A549 (cell line): ENCODE results near the gene TAF4. TPM values are rescaled to one million over a fixed set of nuclear protein-coding genes. Genes with fewer than 3 reads are reported as not detected.
"Not testable (repeated sequence)": the region's sequence is repeated elsewhere in the genome, so short reads cannot be mapped to it uniquely, and the experiment has no call there.

Experiments used
- ATAC-seq, 2 experiments: fragments of 200-7000 bp in 1 of 2; fragments of >200 bp in 1 of 2; cut with Nextera tagmentation in 1 of 2; cut with Tn5 transposase in 1 of 2; 3 replicates each; pipeline versions ENCODE4 v1.8.0 to v1.9.1; 2018 to 2020; ENCODE audit warnings: mild to moderate bottlenecking in 1 of 2, moderate library complexity in 1 of 2
- CTCF ChIA-PET: fragments of 300-600 bp; sonication (Branson Sonifier 250); formaldehyde crosslinking; extraction: SDS; loops from one replicate; lab custom pipeline; 2021; ENCODE audit warnings: antibody characterized with exemption, inconsistent platforms; lab: Yijun Ruan, JAX
- POLR2A ChIA-PET: fragments of 350-600 bp; formaldehyde crosslinking; extraction: SDS; loops from one replicate; lab custom pipeline; 2021; ENCODE audit warnings: antibody characterized with exemption, inconsistent platforms; lab: Yijun Ruan, JAX
- DNase-seq, 2 experiments: peaks; one replicate each; pipeline versions ENCODE4 v3.0.0 to v3.0.0-alpha.2; 2011 to 2016; ENCODE audit warnings: low read depth in 1 of 2, low spot score in 1 of 2
- FAIRE-seq: peaks from 2 replicates; lab custom pipeline; 2011; peaks lifted over from hg19 to GRCh38; lab: Jason Lieb, UNC
- H3K27ac ChIP-seq, 2 experiments: fragments of >200 bp; sonication (Bioruptor Twin); formaldehyde crosslinking; 3 replicates each; pipeline ENCODE4 v1.5.1; 2016 to 2017
- H3K4me1 ChIP-seq: fragments of >200 bp; sonication (Bioruptor Twin); formaldehyde crosslinking; 3 replicates; pipeline ENCODE4 v1.6.1; 2016
- H3K4me2 ChIP-seq: fragments of >200 bp; sonication (Bioruptor Twin); formaldehyde crosslinking; 3 replicates; pipeline ENCODE4 v1.6.1; 2016
- H3K4me3 ChIP-seq: fragments of >200 bp; sonication (Bioruptor Twin); formaldehyde crosslinking; 3 replicates; pipeline ENCODE4 v1.5.1; 2016
- H3K9me3 ChIP-seq: fragments of >200 bp; sonication (Bioruptor Twin); formaldehyde crosslinking; 3 replicates; pipeline ENCODE4 v1.6.1; 2016
- CBX2 ChIP-seq: fragments of 200-600 bp; sonication (generic); IDR thresholded peaks from 2 replicates; pipeline ENCODE4 v1.6.1; 2016; ENCODE audit warnings: low read depth, mild to moderate bottlenecking, borderline replicate concordance
- CEBPB ChIP-seq, 2 experiments: fragments of >200 bp in 1 of 2; sonication (Bioruptor Twin) in 1 of 2; formaldehyde crosslinking in 1 of 2; IDR thresholded peaks; 2 replicates each; pipeline ENCODE4 v1.6.1; 2012 to 2016
- CHD4 ChIP-seq: fragments of 200-600 bp; sonication (generic); IDR thresholded peaks from 2 replicates; pipeline ENCODE4 v1.6.1; 2016; ENCODE audit warnings: antibody characterized with exemption, mild to moderate bottlenecking, borderline replicate concordance
- EHF ChIP-seq: fragments of 250-450 bp; sonication (Bioruptor Pico); IDR thresholded peaks from 2 replicates; pipeline ENCODE4 v1.5.0; 2020; ENCODE audit warnings: mild to moderate bottlenecking
- FOXS1 ChIP-seq: fragments of 250-450 bp; sonication (Bioruptor Pico); IDR thresholded peaks from 2 replicates; pipeline ENCODE4 v1.5.0; 2020; ENCODE audit warnings: mild to moderate bottlenecking, moderate library complexity
- GATA3 ChIP-seq: IDR thresholded peaks from 2 replicates; pipeline ENCODE4 v1.6.1; 2012; ENCODE audit warnings: borderline replicate concordance
- JUNB ChIP-seq: fragments of >200 bp; sonication (Bioruptor Twin); formaldehyde crosslinking; IDR thresholded peaks from 2 replicates; pipeline ENCODE4 v1.6.1; 2016
- KDM5A ChIP-seq: fragments of 200-600 bp; sonication (generic); IDR thresholded peaks from 2 replicates; pipeline ENCODE4 v1.6.1; 2016; ENCODE audit warnings: antibody characterized with exemption, mild to moderate bottlenecking
- RARB ChIP-seq: fragments of 250-450 bp; sonication (Bioruptor Pico); IDR thresholded peaks from 2 replicates; pipeline ENCODE4 v1.8.0; 2021; ENCODE audit warnings: mild to moderate bottlenecking, moderate library complexity
- SMC3 ChIP-seq: fragments of >200 bp; sonication (Bioruptor Twin); formaldehyde crosslinking; IDR thresholded peaks from 3 replicates; pipeline ENCODE4 v1.6.1; 2018; ENCODE audit warnings: inconsistent platforms
- ZSCAN20 ChIP-seq: fragments of 250-450 bp; sonication (Bioruptor Pico); IDR thresholded peaks from 2 replicates; pipeline ENCODE4 v1.8.0; 2022; ENCODE audit warnings: mild to moderate bottlenecking, moderate library complexity
- WGBS: methylation state at CpG from one replicate; pipeline ENCODE4 v1.1.6; 2017; ENCODE audit errors: missing lambda C conversion rate; 5-methylcytosine and 5-hydroxymethylcytosine counted together
- polyA plus RNA-seq, 4 experiments: library from polyadenylated mRNA; depleted of rRNA in 3 of 4; stranded (reverse); fragments of >200 nt; fragmentation: RNase III in 1 of 4; extraction: RNeasy Plus Mini Kit Qiagen cat#74134 plus additional on column Dnase treatment in 1 of 4; gene quantifications; 2 replicates in 3 of 4; 3 replicates in 1 of 4; pipeline ENCODE4 v1.2.3, GENCODE V29; 2011 to 2017
- TF ChIP-seq, protein P1 (sequence below): IDR thresholded peaks from 2 replicates; pipeline ENCODE4 v1.6.1; 2012
- TF ChIP-seq, protein P2 (sequence below): fragments of 250-450 bp; sonication (Bioruptor Pico); IDR thresholded peaks from 2 replicates; pipeline ENCODE4 v1.5.0; 2020; ENCODE audit warnings: low read depth, mild to moderate bottlenecking, moderate library complexity
- TF ChIP-seq, protein P3 (sequence below): fragments of 200-600 bp; sonication (generic); IDR thresholded peaks from 2 replicates; pipeline ENCODE4 v1.6.1; 2016; ENCODE audit warnings: antibody characterized with exemption, mild to moderate bottlenecking, moderate library complexity
- TF ChIP-seq, protein P4 (sequence below): fragments of 250-450 bp; sonication (Bioruptor Pico); IDR thresholded peaks from 2 replicates; pipeline ENCODE4 v1.5.0; 2021; ENCODE audit warnings: mild to moderate bottlenecking, moderate library complexity, borderline replicate concordance
- TF ChIP-seq, protein P5 (sequence below): fragments of >200 bp; sonication (Bioruptor Twin); formaldehyde crosslinking; IDR thresholded peaks from 2 replicates; pipeline ENCODE4 v1.6.1; 2016
- TF ChIP-seq, protein P6 (sequence below): fragments of >200 bp; sonication (Bioruptor Twin); formaldehyde crosslinking; IDR thresholded peaks from 3 replicates; pipeline ENCODE4 v1.5.1; 2016

The TAF4 gene
- polyA plus RNA-seq, 2 of the 4 experiments (the other 2 are of a cell fraction): 6.1 to 11.0 TPM

DNA sequence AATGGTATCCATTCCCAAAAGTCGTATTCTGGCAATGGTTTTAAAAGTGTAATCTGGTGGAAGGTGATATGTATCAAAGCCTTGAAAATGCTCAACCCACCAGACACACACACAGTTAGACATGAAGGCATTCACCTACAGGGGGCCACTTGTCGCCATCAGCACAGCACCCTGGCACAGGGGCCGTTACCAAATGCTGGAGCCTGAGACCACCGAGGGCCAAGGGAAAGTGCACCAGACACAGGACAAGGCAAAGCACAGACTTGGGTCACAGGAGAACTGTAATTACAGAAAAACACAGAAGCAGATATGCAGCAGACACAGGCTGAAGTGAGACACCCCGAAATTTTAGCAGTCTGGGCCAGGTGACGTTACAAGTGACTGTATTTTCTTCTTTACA lies 9.3 kb downstream of the TAF4 start:
- TF ChIP-seq FOXS1 (no peak), CEBPB (IDR thresholded peaks at IDR 0.05) (no peak), CBX2 (no peak), KDM5A (no peak), JUNB (no peak), CHD4 (no peak), SMC3 (no peak), EHF (no peak), GATA3 (no peak), RARB (CRISPR knock-in tag) (no peak), ZSCAN20 (CRISPR knock-in tag) (no peak)
- TF ChIP-seq, protein P1, sequence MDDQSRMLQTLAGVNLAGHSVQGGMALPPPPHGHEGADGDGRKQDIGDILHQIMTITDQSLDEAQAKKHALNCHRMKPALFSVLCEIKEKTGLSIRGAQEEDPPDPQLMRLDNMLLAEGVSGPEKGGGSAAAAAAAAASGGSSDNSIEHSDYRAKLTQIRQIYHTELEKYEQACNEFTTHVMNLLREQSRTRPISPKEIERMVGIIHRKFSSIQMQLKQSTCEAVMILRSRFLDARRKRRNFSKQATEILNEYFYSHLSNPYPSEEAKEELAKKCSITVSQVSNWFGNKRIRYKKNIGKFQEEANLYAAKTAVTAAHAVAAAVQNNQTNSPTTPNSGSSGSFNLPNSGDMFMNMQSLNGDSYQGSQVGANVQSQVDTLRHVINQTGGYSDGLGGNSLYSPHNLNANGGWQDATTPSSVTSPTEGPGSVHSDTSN: no peak
- TF ChIP-seq, protein P2, sequence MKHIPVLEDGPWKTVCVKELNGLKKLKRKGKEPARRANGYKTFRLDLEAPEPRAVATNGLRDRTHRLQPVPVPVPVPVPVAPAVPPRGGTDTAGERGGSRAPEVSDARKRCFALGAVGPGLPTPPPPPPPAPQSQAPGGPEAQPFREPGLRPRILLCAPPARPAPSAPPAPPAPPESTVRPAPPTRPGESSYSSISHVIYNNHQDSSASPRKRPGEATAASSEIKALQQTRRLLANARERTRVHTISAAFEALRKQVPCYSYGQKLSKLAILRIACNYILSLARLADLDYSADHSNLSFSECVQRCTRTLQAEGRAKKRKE (CRISPR knock-in tag): no peak
- TF ChIP-seq, protein P3, sequence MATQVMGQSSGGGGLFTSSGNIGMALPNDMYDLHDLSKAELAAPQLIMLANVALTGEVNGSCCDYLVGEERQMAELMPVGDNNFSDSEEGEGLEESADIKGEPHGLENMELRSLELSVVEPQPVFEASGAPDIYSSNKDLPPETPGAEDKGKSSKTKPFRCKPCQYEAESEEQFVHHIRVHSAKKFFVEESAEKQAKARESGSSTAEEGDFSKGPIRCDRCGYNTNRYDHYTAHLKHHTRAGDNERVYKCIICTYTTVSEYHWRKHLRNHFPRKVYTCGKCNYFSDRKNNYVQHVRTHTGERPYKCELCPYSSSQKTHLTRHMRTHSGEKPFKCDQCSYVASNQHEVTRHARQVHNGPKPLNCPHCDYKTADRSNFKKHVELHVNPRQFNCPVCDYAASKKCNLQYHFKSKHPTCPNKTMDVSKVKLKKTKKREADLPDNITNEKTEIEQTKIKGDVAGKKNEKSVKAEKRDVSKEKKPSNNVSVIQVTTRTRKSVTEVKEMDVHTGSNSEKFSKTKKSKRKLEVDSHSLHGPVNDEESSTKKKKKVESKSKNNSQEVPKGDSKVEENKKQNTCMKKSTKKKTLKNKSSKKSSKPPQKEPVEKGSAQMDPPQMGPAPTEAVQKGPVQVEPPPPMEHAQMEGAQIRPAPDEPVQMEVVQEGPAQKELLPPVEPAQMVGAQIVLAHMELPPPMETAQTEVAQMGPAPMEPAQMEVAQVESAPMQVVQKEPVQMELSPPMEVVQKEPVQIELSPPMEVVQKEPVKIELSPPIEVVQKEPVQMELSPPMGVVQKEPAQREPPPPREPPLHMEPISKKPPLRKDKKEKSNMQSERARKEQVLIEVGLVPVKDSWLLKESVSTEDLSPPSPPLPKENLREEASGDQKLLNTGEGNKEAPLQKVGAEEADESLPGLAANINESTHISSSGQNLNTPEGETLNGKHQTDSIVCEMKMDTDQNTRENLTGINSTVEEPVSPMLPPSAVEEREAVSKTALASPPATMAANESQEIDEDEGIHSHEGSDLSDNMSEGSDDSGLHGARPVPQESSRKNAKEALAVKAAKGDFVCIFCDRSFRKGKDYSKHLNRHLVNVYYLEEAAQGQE: no peak
- TF ChIP-seq, protein P4, sequence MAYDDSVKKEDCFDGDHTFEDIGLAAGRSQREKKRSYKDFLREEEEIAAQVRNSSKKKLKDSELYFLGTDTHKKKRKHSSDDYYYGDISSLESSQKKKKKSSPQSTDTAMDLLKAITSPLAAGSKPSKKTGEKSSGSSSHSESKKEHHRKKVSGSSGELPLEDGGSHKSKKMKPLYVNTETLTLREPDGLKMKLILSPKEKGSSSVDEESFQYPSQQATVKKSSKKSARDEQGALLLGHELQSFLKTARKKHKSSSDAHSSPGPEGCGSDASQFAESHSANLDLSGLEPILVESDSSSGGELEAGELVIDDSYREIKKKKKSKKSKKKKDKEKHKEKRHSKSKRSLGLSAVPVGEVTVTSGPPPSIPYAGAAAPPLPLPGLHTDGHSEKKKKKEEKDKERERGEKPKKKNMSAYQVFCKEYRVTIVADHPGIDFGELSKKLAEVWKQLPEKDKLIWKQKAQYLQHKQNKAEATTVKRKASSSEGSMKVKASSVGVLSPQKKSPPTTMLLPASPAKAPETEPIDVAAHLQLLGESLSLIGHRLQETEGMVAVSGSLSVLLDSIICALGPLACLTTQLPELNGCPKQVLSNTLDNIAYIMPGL (CRISPR knock-in tag): no peak
- TF ChIP-seq, protein P5, sequence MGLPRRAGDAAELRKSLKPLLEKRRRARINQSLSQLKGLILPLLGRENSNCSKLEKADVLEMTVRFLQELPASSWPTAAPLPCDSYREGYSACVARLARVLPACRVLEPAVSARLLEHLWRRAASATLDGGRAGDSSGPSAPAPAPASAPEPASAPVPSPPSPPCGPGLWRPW: no peak
- TF ChIP-seq, protein P6, sequence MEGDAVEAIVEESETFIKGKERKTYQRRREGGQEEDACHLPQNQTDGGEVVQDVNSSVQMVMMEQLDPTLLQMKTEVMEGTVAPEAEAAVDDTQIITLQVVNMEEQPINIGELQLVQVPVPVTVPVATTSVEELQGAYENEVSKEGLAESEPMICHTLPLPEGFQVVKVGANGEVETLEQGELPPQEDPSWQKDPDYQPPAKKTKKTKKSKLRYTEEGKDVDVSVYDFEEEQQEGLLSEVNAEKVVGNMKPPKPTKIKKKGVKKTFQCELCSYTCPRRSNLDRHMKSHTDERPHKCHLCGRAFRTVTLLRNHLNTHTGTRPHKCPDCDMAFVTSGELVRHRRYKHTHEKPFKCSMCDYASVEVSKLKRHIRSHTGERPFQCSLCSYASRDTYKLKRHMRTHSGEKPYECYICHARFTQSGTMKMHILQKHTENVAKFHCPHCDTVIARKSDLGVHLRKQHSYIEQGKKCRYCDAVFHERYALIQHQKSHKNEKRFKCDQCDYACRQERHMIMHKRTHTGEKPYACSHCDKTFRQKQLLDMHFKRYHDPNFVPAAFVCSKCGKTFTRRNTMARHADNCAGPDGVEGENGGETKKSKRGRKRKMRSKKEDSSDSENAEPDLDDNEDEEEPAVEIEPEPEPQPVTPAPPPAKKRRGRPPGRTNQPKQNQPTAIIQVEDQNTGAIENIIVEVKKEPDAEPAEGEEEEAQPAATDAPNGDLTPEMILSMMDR: no peak
- no peak overlapping the region for H3K27ac ChIP-seq
- ChIA-PET CTCF (no interaction called here), POLR2A (no interaction called here)
- WGBS: 90% methylated on average over 6 of the region's 6 CpGs
- no peak overlapping the region for H3K4me3 ChIP-seq
- ATAC-seq: no peak
- H3K4me1 ChIP-seq: no peaks in the 10 kb centered on the region
- H3K9me3 ChIP-seq: no peaks in the 10 kb centered on the region
- no peak overlapping the region for H3K4me2 ChIP-seq
- DNase-seq: no peak
- no peak for FAIRE-seq

DNA sequence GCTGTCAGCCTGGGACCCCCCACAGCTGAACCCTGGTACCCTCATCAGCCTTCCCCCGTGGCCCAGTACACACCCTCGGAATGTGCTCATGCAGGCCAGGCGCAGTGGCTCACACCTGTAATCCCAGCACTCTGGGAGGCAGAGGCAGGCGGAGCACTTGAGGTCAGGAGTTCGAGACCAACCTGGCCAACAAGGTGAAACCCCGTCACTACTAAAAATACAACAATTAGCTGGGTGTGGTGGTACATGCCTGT lies 9.9 kb downstream of the TAF4 start:
- POLR2A ChIA-PET, H3K27ac ChIP-seq, CTCF ChIA-PET, DNase-seq, ATAC-seq, H3K4me3 ChIP-seq, H3K4me2 ChIP-seq, FAIRE-seq, H3K9me3 ChIP-seq, H3K4me1 ChIP-seq: not testable (repeated sequence)
- WGBS: 100% methylated on average over 3 of the region's 6 CpGs
